GM12878 (cell line): ENCODE data around the gene MSRB1. TPM values are rescaled to one million over a fixed set of nuclear protein-coding genes. Genes with fewer than 3 reads are reported as not detected.
A peak's percentile ranks its signal among the peaks of the same experiment; 100 is the strongest.

Experiments
- ATAC-seq: fragments of 200-7000 bp; cut with Tn5 transposase; 3 replicates; pipeline ENCODE4 v1.9.1; 2020; ENCODE audit warnings: mild to moderate bottlenecking, moderate library complexity
- BruUV-seq: library from RNA; stranded (reverse); fragments of 400-500 nt; replicated peaks from 2 replicates; lab custom pipeline; 2021; lab: Mats Ljungman, UMichigan
- CTCF ChIA-PET: fragments of 300-600 bp; sonication (Branson Sonifier 250); formaldehyde crosslinking; extraction: SDS; loops from one replicate; lab custom pipeline; 2021; ENCODE audit warnings: inconsistent platforms; lab: Yijun Ruan, JAX
- POLR2A ChIA-PET: fragments of 350-600 bp; formaldehyde crosslinking; extraction: SDS; loops from one replicate; lab custom pipeline; 2021; ENCODE audit warnings: inconsistent platforms; lab: Charles Lee
- RAD21 ChIA-PET: fragments of 300-600 bp; sonication (Branson Sonifier 250); formaldehyde crosslinking; loops from one replicate; lab custom pipeline; 2023; ENCODE audit warnings: antibody characterized with exemption; ENCODE audit not compliant: unreplicated experiment; lab: Charles Lee
- SMC1A ChIA-PET: fragments of 300-600 bp; sonication (Branson Sonifier 250); formaldehyde crosslinking; loops from one replicate; lab custom pipeline; 2023; ENCODE audit not compliant: unreplicated experiment, uncharacterized antibody; lab: Charles Lee
- DNase-seq: peaks from one replicate; pipeline ENCODE4 v3.0.0-alpha.2; 2011; ENCODE audit warnings: low read depth, low spot score
- FAIRE-seq: peaks from 3 replicates; lab custom pipeline; 2011; peaks lifted over from hg19 to GRCh38; lab: Jason Lieb, UNC
- H2AFZ ChIP-seq: 2 replicates; pipeline ENCODE4 v1.6.0; 2011; ENCODE audit warnings: low read depth, low read length, control low read depth; ENCODE audit not compliant: control insufficient read depth
- H3K27ac ChIP-seq: 2 replicates; pipeline ENCODE4 v1.5.1; 2011; ENCODE audit warnings: control low read depth; ENCODE audit not compliant: control insufficient read depth, insufficient read depth
- H3K27me3 ChIP-seq, 2 experiments: replicated peaks in 1 of 2; 2 replicates each; pipeline versions ENCODE4 v1.6.0 to v1.6.1; 2011; ENCODE audit warnings: low read length in 1 of 2; ENCODE audit not compliant: control insufficient read depth in 2 of 2, insufficient read depth in 2 of 2
- H3K36me3 ChIP-seq, 2 experiments: 2 replicates each; pipeline ENCODE4 v1.5.1; 2011; ENCODE audit warnings: low read length in 1 of 2; ENCODE audit not compliant: control insufficient read depth in 2 of 2, insufficient read depth in 2 of 2
- H3K4me1 ChIP-seq: 2 replicates; pipeline ENCODE4 v1.6.1; 2011; ENCODE audit warnings: mild to moderate bottlenecking, low read length, moderate library complexity, mixed read lengths; ENCODE audit not compliant: control insufficient read depth, insufficient read depth
- H3K4me2 ChIP-seq: 2 replicates; pipeline ENCODE4 v1.6.0; 2011; ENCODE audit warnings: control low read depth; ENCODE audit not compliant: control insufficient read depth, insufficient read depth
- H3K4me3 ChIP-seq: fragments of 200-600 bp; sonication (generic); 2 replicates; pipeline ENCODE4 v1.5.1; 2016
- H3K79me2 ChIP-seq: 2 replicates; pipeline ENCODE4 v1.6.0; 2011; ENCODE audit warnings: low read length; ENCODE audit not compliant: control insufficient read depth, insufficient read depth
- H3K9ac ChIP-seq: 2 replicates; pipeline ENCODE4 v1.8.0; 2011; ENCODE audit warnings: low read length, control low read depth, mixed read lengths; ENCODE audit not compliant: control insufficient read depth, insufficient read depth
- H3K9me3 ChIP-seq: replicated peaks from 3 replicates; pipeline ENCODE4 v1.5.1; 2011; ENCODE audit warnings: mild to moderate bottlenecking, low read length; ENCODE audit not compliant: control insufficient read depth, insufficient read depth
- H4K20me1 ChIP-seq: 2 replicates; pipeline ENCODE4 v1.6.0; 2011; ENCODE audit not compliant: control insufficient read depth, insufficient read depth
- MEF2B ChIP-seq: fragments of 450-650 bp; IDR thresholded peaks from 2 replicates; pipeline ENCODE4 v1.6.1; 2018; ENCODE audit warnings: mild to moderate bottlenecking, moderate library complexity; ENCODE audit not compliant: partially characterized antibody, poor library complexity, severe bottlenecking
- MTA2 ChIP-seq: fragments of 450-650 bp; IDR thresholded peaks from 2 replicates; pipeline ENCODE4 v1.6.1; 2016; ENCODE audit warnings: low read depth, mild to moderate bottlenecking, moderate library complexity
- PAX5 ChIP-seq: IDR thresholded peaks from 2 replicates; pipeline ENCODE4 v1.6.1; 2011; ENCODE audit warnings: low read depth, low read length, borderline replicate concordance
- POLR2A ChIP-seq: IDR thresholded peaks from 2 replicates; pipeline ENCODE4 v1.6.1; 2011; ENCODE audit warnings: low read depth, mild to moderate bottlenecking, low read length
- SRF ChIP-seq, 2 experiments: IDR thresholded peaks; 2 replicates each; pipeline ENCODE4 v1.6.1; 2011; ENCODE audit warnings: low read depth in 2 of 2, low read length in 2 of 2, mild to moderate bottlenecking in 1 of 2, moderate library complexity in 1 of 2
- WGBS: methylation state at CpG from one replicate; pipeline ENCODE4 v1.1.6; 2016; ENCODE audit warnings: low lambda C conversion rate; ENCODE audit not compliant: insufficient replicate concordance, insufficient coverage; ENCODE audit errors: missing lambda C conversion rate; 5-methylcytosine and 5-hydroxymethylcytosine counted together
- in situ Hi-C: fragments of 300-500 bp; cut with MboI; formaldehyde crosslinking; loops from 9 replicates; pipeline ENCODE4 v1.14.3; 2018; ENCODE audit warnings: mixed read lengths
- intact Hi-C: fragments of 100-400 bp; cut with micrococcal nuclease; formaldehyde crosslinking; loops from one replicate; pipeline ENCODE4 v1.14.2; 2022; ENCODE audit not compliant: unreplicated experiment
- polyA plus RNA-seq, 11 experiments: library from polyadenylated mRNA; depleted of rRNA in 4 of 11; unstranded in 6 of 11; stranded (reverse) in 5 of 11; fragments of >200 nt; fragmentation: Nextera tagmentation in 4 of 11; fragmentation: Illumina TruSeq in 1 of 11; extraction: Ambion mirVana in 4 of 11; extraction: Trizol in 1 of 11; gene quantifications; 1 replicate in 1 of 11; 2 replicates in 10 of 11; pipeline versions ENCODE4 v1.2.1 to v1.2.3, GENCODE V29; 2011 to 2016; ENCODE audit warnings: inconsistent platforms in 2 of 11, missing spikeins in 2 of 11, low read depth in 1 of 11
- total RNA-seq, 4 experiments: library from RNA; depleted of rRNA in 3 of 4; stranded (reverse); fragments of >200 nt in 3 of 4; fragmentation: Illumina TruSeq in 1 of 4; extraction: Trizol in 1 of 4; gene quantifications; 2 replicates each; pipeline versions ENCODE4 v1.2.1 to v1.2.3, GENCODE V29; 2013 to 2021
- TF ChIP-seq, protein P1 (sequence below): IDR thresholded peaks from 2 replicates; pipeline ENCODE4 v1.6.1; 2011; ENCODE audit warnings: borderline replicate concordance, low read depth, mild to moderate bottlenecking, moderate library complexity, low read length; ENCODE audit not compliant: insufficient read depth, poor library complexity, severe bottlenecking

Gene MSRB1
- total and polyA plus RNA-seq, 10 of the 15 experiments (the other 5 are each of a cell fraction or from before 2014, with no cell fraction given), result 5.1 to 48.6 (median 25.7) TPM

DNA sequence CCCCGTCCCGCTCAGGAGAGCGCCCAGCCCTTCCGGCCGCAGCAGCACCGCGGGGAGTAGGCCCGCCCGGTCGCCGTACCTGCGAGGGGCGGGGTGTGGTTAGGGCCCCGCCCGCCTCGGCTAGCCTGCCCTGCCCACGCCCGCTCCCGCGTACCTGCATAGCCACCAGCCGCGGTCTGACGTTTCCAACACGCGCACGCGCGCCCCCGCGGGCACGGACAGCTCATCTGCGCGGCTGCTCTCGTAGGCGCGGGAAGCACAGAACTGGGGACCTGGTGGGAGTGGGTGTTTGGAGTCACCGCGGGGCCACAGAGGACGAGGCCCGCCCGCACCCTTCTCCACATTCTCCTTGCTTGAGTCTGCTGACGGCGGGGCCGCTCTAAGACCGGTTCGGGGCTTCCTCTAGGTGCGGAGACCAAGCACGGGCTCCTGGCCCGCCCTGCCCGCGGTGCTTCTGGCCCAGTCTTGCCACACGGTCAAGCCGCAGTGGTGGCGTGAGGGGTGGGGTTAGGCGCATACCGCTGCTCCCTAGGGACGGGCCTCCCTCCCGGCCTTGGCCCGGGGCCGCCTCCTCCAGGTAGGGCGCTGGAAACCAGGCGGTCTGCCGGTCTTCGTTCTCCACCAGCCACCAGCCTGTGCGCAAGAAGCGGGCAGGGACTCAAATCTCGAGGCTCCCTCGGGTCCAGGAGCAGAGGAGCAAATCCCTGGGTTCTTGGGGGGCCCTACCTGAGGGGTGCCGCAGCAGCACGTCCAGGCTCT is 36.5 kb upstream of the MSRB1 start:
- intact Hi-C loops (no loop called here), in situ Hi-C loops (no loop called here)
- Histone ChIP-seq H3K27me3 (0 out of 4 replicates have a peak, but pooled peaks cover 0 to 5% of the 10 kb centered on the region in 2 experiments), H3K4me1 (peaks cover 12% of the 10 kb centered on the region), H2AFZ (no peak overlapping the region), H3K4me3 (no peak overlapping the region), H3K36me3 (peaks cover 0 to 34% of the 10 kb centered on the region in 2 experiments; a peak in 3 of 4 replicates), H3K4me2 (no peak overlapping the region), H3K79me2 (no peaks in the 10 kb centered on the region), H3K27ac (no peak overlapping the region), H4K20me1 (no peaks in the 10 kb centered on the region), H3K9ac (no peak overlapping the region), H3K9me3 (no peaks in the 10 kb centered on the region)
- POLR2A ChIA-PET, result no interaction called here
- TF ChIP-seq MTA2, result no peak
- 0 out of 2 replicates have a peak, but pooled peaks have one; percentile 5 for TF ChIP-seq PAX5
- TF ChIP-seq, protein P1, sequence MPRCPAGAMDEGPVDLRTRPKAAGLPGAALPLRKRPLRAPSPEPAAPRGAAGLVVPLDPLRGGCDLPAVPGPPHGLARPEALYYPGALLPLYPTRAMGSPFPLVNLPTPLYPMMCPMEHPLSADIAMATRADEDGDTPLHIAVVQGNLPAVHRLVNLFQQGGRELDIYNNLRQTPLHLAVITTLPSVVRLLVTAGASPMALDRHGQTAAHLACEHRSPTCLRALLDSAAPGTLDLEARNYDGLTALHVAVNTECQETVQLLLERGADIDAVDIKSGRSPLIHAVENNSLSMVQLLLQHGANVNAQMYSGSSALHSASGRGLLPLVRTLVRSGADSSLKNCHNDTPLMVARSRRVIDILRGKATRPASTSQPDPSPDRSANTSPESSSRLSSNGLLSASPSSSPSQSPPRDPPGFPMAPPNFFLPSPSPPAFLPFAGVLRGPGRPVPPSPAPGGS, result no peak
- peak; percentile 39 for TF ChIP-seq POLR2A
- TF ChIP-seq SRF (IDR thresholded peaks at IDR 0.05; ENCODE audit: low read depth in 2 of 2, low read length in 2 of 2), result no peak
- TF ChIP-seq MEF2B, result peak; percentile 20
- BruUV-seq, result no TSS peak
- ATAC-seq (no peak), DNase-seq (no peak), FAIRE-seq (no peak)
- RAD21 ChIA-PET, result no interaction called here
- SMC1A ChIA-PET, result no interaction called here
- CTCF ChIA-PET, result no interaction called here
- WGBS, result 38% methylated on average over 60 of the region's 70 CpGs
